ENCODE measurements around the gene OR56A3. TPM values are rescaled to one million over a fixed set of nuclear protein-coding genes. Genes with fewer than 3 reads are reported as not detected.

The OR56A3 gene
- total RNA-seq (2022) (not detected in 2 replicates), Bru-seq, nascent RNA (not detected), BruChase-seq, experiment 1, labeled RNA remaining after a 6-hour chase (not detected), BruChase-seq, experiment 2, labeled RNA remaining after a 2-hour chase (not detected)
- long read RNA-seq: 0 reads

DNA sequence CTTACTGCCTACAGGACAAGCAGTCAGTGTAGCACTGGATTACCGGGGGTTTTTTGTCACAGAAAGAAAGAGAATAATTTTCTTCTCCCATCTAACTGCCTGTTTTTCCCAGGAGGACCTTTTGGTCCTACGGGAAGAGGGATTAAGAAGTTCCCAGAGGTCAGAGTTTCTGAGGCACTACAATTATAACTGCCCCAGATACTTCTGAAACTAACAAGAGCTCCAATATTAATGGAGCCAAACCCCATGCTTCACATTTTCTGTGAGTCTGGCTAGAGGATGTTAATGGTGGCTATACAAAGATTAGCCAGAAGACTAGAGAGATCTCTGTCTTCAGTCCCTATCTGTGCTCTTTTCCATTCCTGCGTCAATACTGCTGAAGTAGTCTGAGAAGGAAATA is at the start of gene OR56A3:
OR56A3 (plus strand) TSS at position 301 of the 400 bp plus-strand sequence. CDS start 5,096 bp downstream, outside the sequence.
- Mint-ChIP-seq H3K27ac (ENCODE audit: unreplicated experiment) (no peak within 1 kb of the TSS), H3K4me3 (ENCODE audit: low read depth, unreplicated experiment) (no peak within 1 kb of the TSS), H3K36me3 (ENCODE audit: insufficient read depth, unreplicated experiment) (no peaks in the 10 kb centered on the region), H3K9me3 (ENCODE audit: low read depth, unreplicated experiment) (peaks cover 7% of the 10 kb centered on the region), H3K4me1 (ENCODE audit: low read depth, unreplicated experiment) (no peaks in the 10 kb centered on the region), H3K27me3 (ENCODE audit: unreplicated experiment) (no peaks in the 10 kb centered on the region)
- DNase-seq: no peak
- TF ChIP-seq CTCF (IDR thresholded peaks at IDR 0.05; ENCODE audit: unreplicated experiment): no peak
- intact Hi-C loops (cut with micrococcal nuclease; ENCODE audit: unreplicated experiment): no loop called here
- no TSS peak for BruUV-seq (replicated peaks)
- CTCF ChIA-PET: no interaction called here

- Mint-ChIP-seq H3K27ac (ENCODE audit: unreplicated experiment) (no peak within 1 kb of the TSS), H3K4me1 (ENCODE audit: low read depth, unreplicated experiment) (no peaks in the 10 kb centered on the region), H3K9me3 (ENCODE audit: low read depth, unreplicated experiment) (no peaks in the 10 kb centered on the region), H3K4me3 (ENCODE audit: low read depth, unreplicated experiment) (no peak within 1 kb of the TSS), H3K36me3 (ENCODE audit: insufficient read depth, unreplicated experiment) (no peaks in the 10 kb centered on the region), H3K27me3 (ENCODE audit: unreplicated experiment) (peaks cover 21% of the 10 kb centered on the region)
- DNase-seq: no peak
- intact Hi-C loops (cut with micrococcal nuclease; ENCODE audit: unreplicated experiment): loop anchor here (5.0 to 10.0 kb wide), 5 partner anchors 291 to 771 kb away; partner anchors contain the start of gene OR51V1
- no TSS peak for BruUV-seq (replicated peaks)
- CTCF ChIA-PET: no interaction called here
- TF ChIP-seq CTCF (IDR thresholded peaks at IDR 0.05; ENCODE audit: unreplicated experiment): no peak
Measured at GRCh38 chr11:5892908-5893307, 49.1 kb upstream of the OR56A3 start, which contains the start of gene OR52E5. Gene OR52E5 (plus strand): TSS chr11:5893208. CDS start chr11:5900777, 7,569 bp downstream.

GRCh38 chr11:5899534-5899933 is 42.5 kb upstream of the OR56A3 start:
- Mint-ChIP-seq H3K9me3 (ENCODE audit: low read depth, unreplicated experiment) (no peaks in the 10 kb centered on the region), H3K27me3 (ENCODE audit: unreplicated experiment) (no peaks in the 10 kb centered on the region), H3K4me1 (ENCODE audit: low read depth, unreplicated experiment) (no peaks in the 10 kb centered on the region), H3K4me3 (ENCODE audit: low read depth, unreplicated experiment) (no peak overlapping the region), H3K27ac (ENCODE audit: unreplicated experiment) (no peak overlapping the region), H3K36me3 (ENCODE audit: insufficient read depth, unreplicated experiment) (no peaks in the 10 kb centered on the region)
- no peak for TF ChIP-seq CTCF (IDR thresholded peaks at IDR 0.05; ENCODE audit: unreplicated experiment)
- no TSS peak for BruUV-seq (replicated peaks)
- intact Hi-C loops (cut with micrococcal nuclease; ENCODE audit: unreplicated experiment): loop anchor here (10.0 kb wide), 2 partner anchors 425 to 695 kb away; partner anchors contain the start of gene OR51V1
- CTCF ChIA-PET: no interaction called here
- DNase-seq: no peak

GRCh38 chr11:5910540-5910939 is 31.5 kb upstream of the OR56A3 start:
- Mint-ChIP-seq H3K4me3 (ENCODE audit: low read depth, unreplicated experiment) (no peak overlapping the region), H3K9me3 (ENCODE audit: low read depth, unreplicated experiment) (peaks cover 14% of the 10 kb centered on the region), H3K27me3 (ENCODE audit: unreplicated experiment) (no peaks in the 10 kb centered on the region), H3K27ac (ENCODE audit: unreplicated experiment) (no peak overlapping the region), H3K4me1 (ENCODE audit: low read depth, unreplicated experiment) (no peaks in the 10 kb centered on the region), H3K36me3 (ENCODE audit: insufficient read depth, unreplicated experiment) (no peaks in the 10 kb centered on the region)
- CTCF ChIA-PET: no interaction called here
- TF ChIP-seq CTCF (IDR thresholded peaks at IDR 0.05; ENCODE audit: unreplicated experiment): no peak
- no peak for DNase-seq
- BruUV-seq (replicated peaks): no TSS peak
- intact Hi-C loops (cut with micrococcal nuclease; ENCODE audit: unreplicated experiment): no loop called here

All from Calu3 (cell line).